ENCODE measurements around the gene MAN1C1.
"Not testable (repeated sequence)": the region's sequence is repeated elsewhere in the genome, so short reads cannot be mapped to it uniquely, and the experiment has no call there.

MAN1C1 gene

GRCh38 chr1:25716320-25716719 lies 99.7 kb downstream of the MAN1C1 start:
- DNase-seq (ENCODE audit: low spot score), result no peak

- DNase-seq (ENCODE audit: low spot score), result no peak
Observed at GRCh38 chr1:25718732-25719131, 102.1 kb downstream of the MAN1C1 start.

GRCh38 chr1:25720624-25721023 lies 104.0 kb downstream of the MAN1C1 start:
- DNase-seq (ENCODE audit: low spot score), result no peak

- DNase-seq (ENCODE audit: low spot score), result no peak
Observed at GRCh38 chr1:25723250-25723880, 106.8 kb downstream of the MAN1C1 start.

GRCh38 chr1:25724201-25724600 lies 107.6 kb downstream of the MAN1C1 start:
- DNase-seq (ENCODE audit: low spot score), result no peak

- no peak for DNase-seq (ENCODE audit: low spot score)
Observed at GRCh38 chr1:25724966-25725365, 108.4 kb downstream of the MAN1C1 start.

GRCh38 chr1:25725482-25725881 lies 108.9 kb downstream of the MAN1C1 start:
- no peak for DNase-seq (ENCODE audit: low spot score)

- DNase-seq (ENCODE audit: low spot score), result no peak
Observed at GRCh38 chr1:25727088-25727487, 110.5 kb downstream of the MAN1C1 start.

- DNase-seq (ENCODE audit: low spot score), result no peak
Observed at GRCh38 chr1:25727635-25728286, 111.2 kb downstream of the MAN1C1 start.

GRCh38 chr1:25728301-25728935 lies 111.8 kb downstream of the MAN1C1 start:
- no peak for DNase-seq (ENCODE audit: low spot score)

GRCh38 chr1:25729045-25729444 lies 112.5 kb downstream of the MAN1C1 start:
- no peak for DNase-seq (ENCODE audit: low spot score)

- peak; percentile 38 for DNase-seq (ENCODE audit: low spot score)
Observed at GRCh38 chr1:25729790-25730644, 113.4 kb downstream of the MAN1C1 start.

- DNase-seq (ENCODE audit: low spot score), result no peak
Observed at GRCh38 chr1:25731148-25731547, 114.6 kb downstream of the MAN1C1 start.

- no peak for DNase-seq (ENCODE audit: low spot score)
Observed at GRCh38 chr1:25731626-25732370, 115.2 kb downstream of the MAN1C1 start.

GRCh38 chr1:25732821-25733220 lies 116.2 kb downstream of the MAN1C1 start:
- DNase-seq (ENCODE audit: low spot score), result no peak

- no peak for DNase-seq (ENCODE audit: low spot score)
Observed at GRCh38 chr1:25733271-25733670, 116.7 kb downstream of the MAN1C1 start.

GRCh38 chr1:25734991-25735390 lies 118.4 kb downstream of the MAN1C1 start:
- DNase-seq (ENCODE audit: low spot score), result not testable (repeated sequence)

GRCh38 chr1:25735956-25736529 lies 119.5 kb downstream of the MAN1C1 start:
- no peak for DNase-seq (ENCODE audit: low spot score)

GRCh38 chr1:25737130-25737529 lies 120.5 kb downstream of the MAN1C1 start:
- no peak for DNase-seq (ENCODE audit: low spot score)

- no peak for DNase-seq (ENCODE audit: low spot score)
Observed at GRCh38 chr1:25738499-25738898, 121.9 kb downstream of the MAN1C1 start.

GRCh38 chr1:25739341-25739740 lies 122.8 kb downstream of the MAN1C1 start:
- no peak for DNase-seq (ENCODE audit: low spot score)
